HUDEP-2 (cell line): Measurements from ENCODE around the gene GHITM.

Experiments used
- DNase-seq, 76 experiments: peaks; one replicate each; lab custom pipeline; 2025; ENCODE audit not compliant: unreplicated experiment in 76 of 76; lab: John Stamatoyannopoulos, UW

Gene GHITM

GRCh38 chr10:84197643-84198042, 58.3 kb downstream of the GHITM start:
- DNase-seq = no peak

- no peak for DNase-seq
Measured at GRCh38 chr10:84198206-84198915, 59.1 kb downstream of the GHITM start.

DNA sequence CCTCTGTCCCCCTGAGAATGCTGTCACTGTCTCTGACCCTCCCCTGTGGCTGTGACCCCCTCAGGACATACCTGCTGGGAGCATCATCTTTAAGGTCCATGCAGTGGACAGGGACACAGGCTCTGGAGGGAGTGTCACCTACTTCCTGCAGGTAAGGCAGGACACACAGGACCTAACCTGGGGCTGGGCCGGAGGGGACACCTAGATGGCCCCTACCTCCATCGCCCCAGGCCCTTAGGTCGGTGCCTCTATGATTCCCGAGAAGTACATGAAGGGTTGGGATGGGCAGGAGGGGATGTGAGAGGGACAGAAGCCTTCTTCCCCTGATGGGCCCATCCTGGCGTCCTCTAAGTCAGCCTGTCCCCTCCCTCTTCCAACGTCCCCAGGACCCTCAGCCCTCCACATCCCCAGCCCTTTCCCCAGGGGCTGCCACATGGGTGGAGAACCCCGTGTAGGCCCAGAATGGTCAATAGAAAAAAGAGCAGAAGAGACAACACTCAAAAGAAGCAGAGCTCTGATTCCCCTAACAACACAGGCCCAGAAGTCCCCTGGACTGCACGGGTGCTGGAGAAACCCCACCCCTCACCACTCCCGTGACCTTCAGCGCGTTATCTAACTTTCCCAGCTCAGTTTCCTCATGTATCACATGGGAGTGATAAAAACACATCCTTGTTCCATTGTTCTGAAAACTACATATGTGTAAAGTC, 61.4 kb downstream of the GHITM start:
- DNase-seq = peak in 65 of 76 experiments; percentile 8 to 77 (median 46)

DNA sequence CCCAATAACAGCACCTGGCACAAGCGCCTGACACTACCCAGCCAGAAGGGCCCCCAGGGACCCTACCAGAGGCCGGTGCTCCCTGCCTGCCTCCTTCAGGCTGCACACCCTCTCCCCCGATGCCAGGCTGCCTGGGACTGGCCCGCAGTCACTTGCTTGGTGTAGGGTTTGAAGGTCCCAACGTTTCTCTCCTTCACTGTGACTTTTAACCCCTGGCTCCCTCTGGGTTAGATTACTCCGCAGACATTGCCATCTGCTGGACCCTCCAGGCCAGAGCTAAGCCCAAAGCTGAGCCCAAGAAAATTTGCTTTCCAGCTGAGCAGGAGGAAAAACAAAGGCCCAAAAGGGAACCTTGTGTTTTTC, 61.9 kb downstream of the GHITM start:
- peak in 17 of 76 experiments; percentile 17 to 65 (median 48) for DNase-seq

DNA sequence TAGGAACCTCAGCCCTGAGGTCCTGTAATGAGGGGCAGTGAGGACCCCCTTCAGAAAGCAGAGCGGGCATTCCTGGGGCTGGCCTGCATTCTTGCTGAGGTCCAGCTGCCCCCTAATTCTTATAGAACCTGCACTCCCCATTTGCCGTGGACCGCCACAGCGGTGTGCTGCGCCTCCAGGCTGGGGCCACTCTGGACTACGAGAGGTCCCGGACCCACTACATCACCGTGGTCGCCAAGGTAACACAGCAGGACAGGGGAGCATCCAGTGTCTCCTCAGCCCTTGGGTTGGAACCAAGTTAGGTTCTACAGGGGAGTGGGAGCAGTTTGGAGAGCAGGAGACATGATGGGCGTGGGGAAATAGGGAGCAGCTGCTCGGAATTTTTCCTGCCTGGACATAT, 62.4 kb downstream of the GHITM start:
- no peak for DNase-seq

- DNase-seq = no peak
Measured at GRCh38 chr10:84202349-84202748, 63.0 kb downstream of the GHITM start.
